ENCODE data around the gene HEBP2.

HEBP2 gene

GRCh38 chr6:138431256-138432062 is 27.4 kb downstream of the HEBP2 start:
- TF ChIP-seq CTCF (conservative IDR thresholded peaks at IDR 0.05; ENCODE audit: low read depth, low read length), result no peak

GRCh38 chr6:138432063-138432356 is 28.0 kb downstream of the HEBP2 start:
- Histone ChIP-seq H3K4me3 (IDR thresholded peaks at IDR 0.05; ENCODE audit: insufficient read depth, low read depth, low read length) (no peak overlapping the region), H3K79me2 (ENCODE audit: insufficient read depth, low read depth) (no peaks in the 10 kb centered on the region), H3K4me1 (ENCODE audit: low read depth, poor library complexity, severe bottlenecking) (no peaks in the 10 kb centered on the region), H3K27ac (no peak overlapping the region), H3K36me3 (ENCODE audit: insufficient read depth) (no peaks in the 10 kb centered on the region), H3K4me2 (no peak overlapping the region), H2AFZ (ENCODE audit: low read depth) (no peak overlapping the region), H3K27me3 (ENCODE audit: insufficient read depth, low read depth) (no peaks in the 10 kb centered on the region), H3K9ac (no peak overlapping the region), H4K20me1 (ENCODE audit: insufficient read depth) (no peaks in the 10 kb centered on the region)
- TF ChIP-seq CTCF (conservative IDR thresholded peaks at IDR 0.05; ENCODE audit: low read depth, low read length), result no peak

More at GRCh38 chr6:138431256-138432062, 27.4 kb downstream of the HEBP2 start:
- Histone ChIP-seq H3K27ac (no peak overlapping the region), H3K4me1 (ENCODE audit: low read depth, poor library complexity, severe bottlenecking) (no peaks in the 10 kb centered on the region), H3K27me3 (ENCODE audit: insufficient read depth, low read depth) (no peaks in the 10 kb centered on the region), H3K79me2 (ENCODE audit: insufficient read depth, low read depth) (no peaks in the 10 kb centered on the region), H3K36me3 (ENCODE audit: insufficient read depth) (no peaks in the 10 kb centered on the region), H3K9ac (no peak overlapping the region), H3K4me3 (IDR thresholded peaks at IDR 0.05; ENCODE audit: insufficient read depth, low read depth, low read length) (no peak overlapping the region), H3K4me2 (no peak overlapping the region), H4K20me1 (ENCODE audit: insufficient read depth) (no peaks in the 10 kb centered on the region), H2AFZ (ENCODE audit: low read depth) (no peak overlapping the region)

- Histone ChIP-seq H3K79me2 (ENCODE audit: insufficient read depth, low read depth) (no peaks in the 10 kb centered on the region), H3K4me2 (no peak overlapping the region), H3K4me1 (ENCODE audit: low read depth, poor library complexity, severe bottlenecking) (no peaks in the 10 kb centered on the region), H3K27me3 (ENCODE audit: insufficient read depth, low read depth) (no peaks in the 10 kb centered on the region), H2AFZ (ENCODE audit: low read depth) (no peak overlapping the region), H4K20me1 (ENCODE audit: insufficient read depth) (no peaks in the 10 kb centered on the region), H3K27ac (no peak overlapping the region), H3K9ac (no peak overlapping the region), H3K4me3 (IDR thresholded peaks at IDR 0.05; ENCODE audit: insufficient read depth, low read depth, low read length) (no peak overlapping the region), H3K36me3 (ENCODE audit: insufficient read depth) (no peaks in the 10 kb centered on the region)
- no peak for TF ChIP-seq CTCF (conservative IDR thresholded peaks at IDR 0.05; ENCODE audit: low read depth, low read length)
These were observed 30.1 kb downstream of the HEBP2 start for GRCh38 chr6:138434096-138434495.

- Histone ChIP-seq H2AFZ (ENCODE audit: low read depth) (no peak overlapping the region), H3K9ac (no peak overlapping the region), H3K36me3 (ENCODE audit: insufficient read depth) (no peaks in the 10 kb centered on the region), H3K4me1 (ENCODE audit: low read depth, poor library complexity, severe bottlenecking) (no peaks in the 10 kb centered on the region), H3K27ac (no peak overlapping the region), H3K4me2 (no peak overlapping the region), H4K20me1 (ENCODE audit: insufficient read depth) (no peaks in the 10 kb centered on the region), H3K79me2 (ENCODE audit: insufficient read depth, low read depth) (no peaks in the 10 kb centered on the region), H3K27me3 (ENCODE audit: insufficient read depth, low read depth) (no peaks in the 10 kb centered on the region), H3K4me3 (IDR thresholded peaks at IDR 0.05; ENCODE audit: insufficient read depth, low read depth, low read length) (no peak overlapping the region)
- no peak for TF ChIP-seq CTCF (conservative IDR thresholded peaks at IDR 0.05; ENCODE audit: low read depth, low read length)
These were observed 30.9 kb downstream of the HEBP2 start for GRCh38 chr6:138434925-138435324.
